ENCODE data around the gene ACVR1. TPM values are rescaled to one million over a fixed set of nuclear protein-coding genes. Genes with fewer than 3 reads are reported as not detected.
A peak's percentile ranks its signal among the peaks of the same experiment; 100 is the strongest.

ACVR1 gene
- total RNA-seq, 2 donors from 2014 or later, result 34.5 to 36.8 TPM

DNA sequence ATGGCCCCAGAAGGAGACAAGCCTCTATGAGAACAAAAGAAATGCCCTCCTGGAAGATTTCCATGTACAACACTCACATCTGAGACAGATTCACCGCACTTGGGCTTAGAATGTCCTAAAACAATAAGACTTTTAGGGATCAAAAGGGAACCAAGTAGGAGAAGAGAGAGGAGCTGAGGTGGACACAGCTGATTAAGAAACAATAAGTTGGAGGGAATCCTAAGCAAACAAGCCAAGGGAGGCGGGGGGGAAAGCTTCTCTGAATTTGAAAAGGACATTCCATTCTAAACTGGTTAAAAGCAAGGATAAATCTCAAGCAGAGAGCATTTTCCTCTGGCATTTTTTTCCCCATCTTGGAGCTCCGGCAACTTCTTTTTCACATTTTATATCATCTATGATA is 9.9 kb downstream of the ACVR1 start:
- H3K4me3 ChIP-seq, result no peak overlapping the region
- TF ChIP-seq, protein P1, sequence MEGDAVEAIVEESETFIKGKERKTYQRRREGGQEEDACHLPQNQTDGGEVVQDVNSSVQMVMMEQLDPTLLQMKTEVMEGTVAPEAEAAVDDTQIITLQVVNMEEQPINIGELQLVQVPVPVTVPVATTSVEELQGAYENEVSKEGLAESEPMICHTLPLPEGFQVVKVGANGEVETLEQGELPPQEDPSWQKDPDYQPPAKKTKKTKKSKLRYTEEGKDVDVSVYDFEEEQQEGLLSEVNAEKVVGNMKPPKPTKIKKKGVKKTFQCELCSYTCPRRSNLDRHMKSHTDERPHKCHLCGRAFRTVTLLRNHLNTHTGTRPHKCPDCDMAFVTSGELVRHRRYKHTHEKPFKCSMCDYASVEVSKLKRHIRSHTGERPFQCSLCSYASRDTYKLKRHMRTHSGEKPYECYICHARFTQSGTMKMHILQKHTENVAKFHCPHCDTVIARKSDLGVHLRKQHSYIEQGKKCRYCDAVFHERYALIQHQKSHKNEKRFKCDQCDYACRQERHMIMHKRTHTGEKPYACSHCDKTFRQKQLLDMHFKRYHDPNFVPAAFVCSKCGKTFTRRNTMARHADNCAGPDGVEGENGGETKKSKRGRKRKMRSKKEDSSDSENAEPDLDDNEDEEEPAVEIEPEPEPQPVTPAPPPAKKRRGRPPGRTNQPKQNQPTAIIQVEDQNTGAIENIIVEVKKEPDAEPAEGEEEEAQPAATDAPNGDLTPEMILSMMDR (IDR thresholded peaks at IDR 0.05), result no peak
- H3K27ac ChIP-seq, result no peak overlapping the region
- H3K9me3 ChIP-seq, result no peaks in the 10 kb centered on the region
- DNase-seq (ENCODE audit: low spot score), result no peak
- no peaks in the 10 kb centered on the region for H3K36me3 ChIP-seq
- no peaks in the 10 kb centered on the region for H3K27me3 ChIP-seq
- peaks cover 0 to 40% of the 10 kb centered on the region in 2 donors for H3K4me1 ChIP-seq

DNA sequence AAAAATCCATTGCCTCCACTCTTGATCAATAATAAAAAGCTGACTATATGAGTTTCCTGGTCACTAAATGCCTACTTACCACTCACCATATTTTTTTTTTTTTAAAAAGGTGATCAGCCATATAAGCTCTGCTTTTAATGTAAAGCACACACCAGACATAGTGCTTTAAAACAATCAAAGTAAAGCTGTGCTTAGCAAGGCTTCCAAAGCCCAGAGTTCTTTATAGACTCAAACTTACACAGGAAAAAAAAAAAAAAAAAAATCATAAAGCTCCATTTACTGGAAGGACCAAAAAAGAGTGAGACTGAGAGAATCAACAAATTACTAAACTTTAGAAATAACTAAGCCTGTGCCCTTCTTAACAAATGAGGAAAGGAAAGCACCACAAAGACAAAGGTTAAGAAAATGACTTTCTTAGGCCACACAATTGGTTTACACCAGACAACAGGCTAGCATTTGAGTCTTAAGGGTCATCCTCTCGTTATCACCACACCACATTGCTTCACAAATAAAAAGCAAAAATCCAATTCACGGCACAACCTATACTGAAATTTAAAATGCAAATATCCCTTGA is 11.2 kb downstream of the ACVR1 start:
- H3K4me1 ChIP-seq, result peaks cover 0 to 34% of the 10 kb centered on the region in 2 donors

GRCh38 chr2:157858846-157859245 is 17.3 kb downstream of the ACVR1 start:
- Histone ChIP-seq H3K4me3 (no peak overlapping the region), H3K4me1 (peaks cover 0 to 10% of the 10 kb centered on the region in 2 donors), H3K9me3 (no peaks in the 10 kb centered on the region), H3K27me3 (no peaks in the 10 kb centered on the region), H3K27ac (no peak overlapping the region), H3K36me3 (no peaks in the 10 kb centered on the region)
- TF ChIP-seq, protein P1 (IDR thresholded peaks at IDR 0.05), result no peak
- DNase-seq (ENCODE audit: low spot score), result no peak

More for the DNA sequence above, 11.2 kb downstream of the ACVR1 start:
- Histone ChIP-seq H3K27ac (no peak overlapping the region), H3K36me3 (no peaks in the 10 kb centered on the region), H3K4me3 (no peak overlapping the region), H3K9me3 (no peaks in the 10 kb centered on the region), H3K27me3 (no peaks in the 10 kb centered on the region)
- DNase-seq (ENCODE audit: low spot score), result no peak
- TF ChIP-seq, protein P1 (IDR thresholded peaks at IDR 0.05), result no peak

DNA sequence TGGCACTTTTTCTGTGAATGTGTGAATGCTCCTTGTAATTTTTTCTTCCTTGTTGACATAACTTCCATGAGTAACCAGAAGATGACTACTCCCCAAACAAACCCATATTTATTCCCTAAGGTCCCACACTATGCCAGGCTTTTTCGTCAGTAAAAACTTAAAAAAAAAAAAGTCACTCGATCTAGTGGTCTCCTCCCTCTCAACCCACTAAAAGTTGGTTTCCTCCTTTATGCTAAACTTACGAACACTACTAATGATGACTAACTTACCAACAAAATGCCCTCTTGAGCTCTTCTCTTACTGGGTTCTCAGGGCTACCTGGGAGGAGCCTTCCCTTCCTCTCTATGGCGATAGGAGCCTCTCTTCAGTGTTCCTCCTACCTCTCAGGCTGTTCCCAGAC is 18.2 kb downstream of the ACVR1 start:
- H3K4me3 ChIP-seq, result no peak overlapping the region
- no peak overlapping the region for H3K27ac ChIP-seq
- H3K36me3 ChIP-seq, result no peaks in the 10 kb centered on the region
- DNase-seq (ENCODE audit: low spot score), result no peak
- H3K4me1 ChIP-seq, result peaks cover 0 to 20% of the 10 kb centered on the region in 2 donors
- H3K27me3 ChIP-seq, result no peaks in the 10 kb centered on the region
- TF ChIP-seq, protein P1 (IDR thresholded peaks at IDR 0.05), result no peak
- no peaks in the 10 kb centered on the region for H3K9me3 ChIP-seq

GRCh38 chr2:157856187-157856515 is 20.0 kb downstream of the ACVR1 start:
- Histone ChIP-seq H3K4me3 (no peak overlapping the region), H3K4me1 (peaks cover 0 to 25% of the 10 kb centered on the region in 2 donors), H3K27me3 (no peaks in the 10 kb centered on the region), H3K9me3 (no peaks in the 10 kb centered on the region), H3K27ac (peak overlapping the region in 1 of 2 donors; percentile 37), H3K36me3 (no peaks in the 10 kb centered on the region)
- DNase-seq (ENCODE audit: low spot score), result no peak
- TF ChIP-seq, protein P1 (IDR thresholded peaks at IDR 0.05), result no peak

GRCh38 chr2:157853820-157854219 is 22.3 kb downstream of the ACVR1 start:
- H3K4me3 ChIP-seq, result no peak overlapping the region
- no peaks in the 10 kb centered on the region for H3K9me3 ChIP-seq
- no peaks in the 10 kb centered on the region for H3K27me3 ChIP-seq
- no peak for DNase-seq (ENCODE audit: low spot score)
- TF ChIP-seq, protein P1 (IDR thresholded peaks at IDR 0.05), result no peak
- H3K36me3 ChIP-seq, result no peaks in the 10 kb centered on the region
- peak overlapping the region; percentile 8 to 15 for H3K27ac ChIP-seq
- H3K4me1 ChIP-seq, result peaks cover 0 to 33% of the 10 kb centered on the region in 2 donors
